GM12878 (cell line): ENCODE measurements around the gene LRRC8A. TPM values are rescaled to one million over a fixed set of nuclear protein-coding genes. Genes with fewer than 3 reads are reported as not detected.

ENCODE experiments used
- ATAC-seq: fragments of 200-7000 bp; cut with Tn5 transposase; 3 replicates; pipeline ENCODE4 v1.9.1; 2020; ENCODE audit warnings: mild to moderate bottlenecking, moderate library complexity
- BruUV-seq: library from RNA; stranded (reverse); fragments of 400-500 nt; replicated peaks from 2 replicates; lab custom pipeline; 2021; lab: Mats Ljungman, UMichigan
- CTCF ChIA-PET: fragments of 300-600 bp; sonication (Branson Sonifier 250); formaldehyde crosslinking; extraction: SDS; loops from one replicate; lab custom pipeline; 2021; ENCODE audit warnings: inconsistent platforms; lab: Yijun Ruan, JAX
- POLR2A ChIA-PET: fragments of 350-600 bp; formaldehyde crosslinking; extraction: SDS; loops from one replicate; lab custom pipeline; 2021; ENCODE audit warnings: inconsistent platforms; lab: Charles Lee
- RAD21 ChIA-PET: fragments of 300-600 bp; sonication (Branson Sonifier 250); formaldehyde crosslinking; loops from one replicate; lab custom pipeline; 2023; ENCODE audit warnings: antibody characterized with exemption; ENCODE audit not compliant: unreplicated experiment; lab: Charles Lee
- SMC1A ChIA-PET: fragments of 300-600 bp; sonication (Branson Sonifier 250); formaldehyde crosslinking; loops from one replicate; lab custom pipeline; 2023; ENCODE audit not compliant: unreplicated experiment, uncharacterized antibody; lab: Charles Lee
- DNase-seq: peaks from one replicate; pipeline ENCODE4 v3.0.0-alpha.2; 2011; ENCODE audit warnings: low read depth, low spot score
- FAIRE-seq: peaks from 3 replicates; lab custom pipeline; 2011; peaks lifted over from hg19 to GRCh38; lab: Jason Lieb, UNC
- H2AFZ ChIP-seq: 2 replicates; pipeline ENCODE4 v1.6.0; 2011; ENCODE audit warnings: low read depth, low read length, control low read depth; ENCODE audit not compliant: control insufficient read depth
- H3K27ac ChIP-seq: 2 replicates; pipeline ENCODE4 v1.5.1; 2011; ENCODE audit warnings: control low read depth; ENCODE audit not compliant: control insufficient read depth, insufficient read depth
- H3K27me3 ChIP-seq, 2 experiments: replicated peaks in 1 of 2; 2 replicates each; pipeline versions ENCODE4 v1.6.0 to v1.6.1; 2011; ENCODE audit warnings: low read length in 1 of 2; ENCODE audit not compliant: control insufficient read depth in 2 of 2, insufficient read depth in 2 of 2
- H3K36me3 ChIP-seq, 2 experiments: 2 replicates each; pipeline ENCODE4 v1.5.1; 2011; ENCODE audit warnings: low read length in 1 of 2; ENCODE audit not compliant: control insufficient read depth in 2 of 2, insufficient read depth in 2 of 2
- H3K4me1 ChIP-seq: 2 replicates; pipeline ENCODE4 v1.6.1; 2011; ENCODE audit warnings: mild to moderate bottlenecking, low read length, moderate library complexity, mixed read lengths; ENCODE audit not compliant: control insufficient read depth, insufficient read depth
- H3K4me2 ChIP-seq: 2 replicates; pipeline ENCODE4 v1.6.0; 2011; ENCODE audit warnings: control low read depth; ENCODE audit not compliant: control insufficient read depth, insufficient read depth
- H3K4me3 ChIP-seq: fragments of 200-600 bp; sonication (generic); 2 replicates; pipeline ENCODE4 v1.5.1; 2016
- H3K79me2 ChIP-seq: 2 replicates; pipeline ENCODE4 v1.6.0; 2011; ENCODE audit warnings: low read length; ENCODE audit not compliant: control insufficient read depth, insufficient read depth
- H3K9ac ChIP-seq: 2 replicates; pipeline ENCODE4 v1.8.0; 2011; ENCODE audit warnings: low read length, control low read depth, mixed read lengths; ENCODE audit not compliant: control insufficient read depth, insufficient read depth
- H3K9me3 ChIP-seq: replicated peaks from 3 replicates; pipeline ENCODE4 v1.5.1; 2011; ENCODE audit warnings: mild to moderate bottlenecking, low read length; ENCODE audit not compliant: control insufficient read depth, insufficient read depth
- H4K20me1 ChIP-seq: 2 replicates; pipeline ENCODE4 v1.6.0; 2011; ENCODE audit not compliant: control insufficient read depth, insufficient read depth
- CBX5 ChIP-seq: sonication (generic); IDR thresholded peaks from 2 replicates; pipeline ENCODE4 v1.6.1; 2016; ENCODE audit warnings: low read depth, moderate library complexity, mild to moderate bottlenecking, inconsistent platforms
- CREM ChIP-seq: IDR thresholded peaks from 2 replicates; pipeline ENCODE4 v1.6.1; 2014; ENCODE audit warnings: antibody characterized with exemption, low read depth
- EGR1 ChIP-seq, 2 experiments: IDR thresholded peaks; 1 replicate in 1 of 2; 2 replicates in 1 of 2; pipeline ENCODE4 v1.6.1; 2011 to 2012; ENCODE audit warnings: low read depth in 2 of 2, low read length in 2 of 2, borderline replicate concordance in 1 of 2, mild to moderate bottlenecking in 1 of 2, moderate library complexity in 1 of 2
- IKZF1 ChIP-seq: fragments of 450-650 bp; conservative IDR thresholded peaks from 2 replicates; pipeline ENCODE4 v1.6.1; 2017; ENCODE audit warnings: antibody characterized with exemption, mild to moderate bottlenecking
- KDM1A ChIP-seq: fragments of 200-600 bp; sonication (generic); IDR thresholded peaks from 2 replicates; pipeline ENCODE4 v1.6.1; 2016; ENCODE audit warnings: borderline replicate concordance
- MTA2 ChIP-seq: fragments of 450-650 bp; IDR thresholded peaks from 2 replicates; pipeline ENCODE4 v1.6.1; 2016; ENCODE audit warnings: low read depth, mild to moderate bottlenecking, moderate library complexity
- SMAD5 ChIP-seq: IDR thresholded peaks from 2 replicates; pipeline ENCODE4 v1.6.1; 2016; ENCODE audit warnings: antibody characterized with exemption, low read depth
- SP1 ChIP-seq: IDR thresholded peaks from one replicate; pipeline ENCODE4 v1.6.1; 2011; ENCODE audit warnings: low read depth, low read length
- TAF1 ChIP-seq: IDR thresholded peaks from 2 replicates; pipeline ENCODE4 v1.6.1; 2011; ENCODE audit warnings: mild to moderate bottlenecking, low read depth, low read length, borderline replicate concordance
- ZZZ3 ChIP-seq: IDR thresholded peaks from 2 replicates; pipeline ENCODE4 v1.6.1; 2011; ENCODE audit warnings: low read depth; ENCODE audit not compliant: control insufficient read depth, insufficient read length
- WGBS: methylation state at CpG from one replicate; pipeline ENCODE4 v1.1.6; 2016; ENCODE audit warnings: low lambda C conversion rate; ENCODE audit not compliant: insufficient replicate concordance, insufficient coverage; ENCODE audit errors: missing lambda C conversion rate; 5-methylcytosine and 5-hydroxymethylcytosine counted together
- in situ Hi-C: fragments of 300-500 bp; cut with MboI; formaldehyde crosslinking; loops from 9 replicates; pipeline ENCODE4 v1.14.3; 2018; ENCODE audit warnings: mixed read lengths
- intact Hi-C: fragments of 100-400 bp; cut with micrococcal nuclease; formaldehyde crosslinking; loops from one replicate; pipeline ENCODE4 v1.14.2; 2022; ENCODE audit not compliant: unreplicated experiment
- polyA plus RNA-seq, 11 experiments: library from polyadenylated mRNA; depleted of rRNA in 4 of 11; unstranded in 6 of 11; stranded (reverse) in 5 of 11; fragments of >200 nt; fragmentation: Nextera tagmentation in 4 of 11; fragmentation: Illumina TruSeq in 1 of 11; extraction: Ambion mirVana in 4 of 11; extraction: Trizol in 1 of 11; gene quantifications; 1 replicate in 1 of 11; 2 replicates in 10 of 11; pipeline versions ENCODE4 v1.2.1 to v1.2.3, GENCODE V29; 2011 to 2016; ENCODE audit warnings: inconsistent platforms in 2 of 11, missing spikeins in 2 of 11, low read depth in 1 of 11
- total RNA-seq, 4 experiments: library from RNA; depleted of rRNA in 3 of 4; stranded (reverse); fragments of >200 nt in 3 of 4; fragmentation: Illumina TruSeq in 1 of 4; extraction: Trizol in 1 of 4; gene quantifications; 2 replicates each; pipeline versions ENCODE4 v1.2.1 to v1.2.3, GENCODE V29; 2013 to 2021
- TF ChIP-seq, protein P1 (sequence below): fragments of 450-650 bp; IDR thresholded peaks from 2 replicates; pipeline ENCODE4 v1.6.1; 2016; ENCODE audit warnings: mild to moderate bottlenecking
- TF ChIP-seq, protein P2 (sequence below): IDR thresholded peaks from 2 replicates; pipeline ENCODE4 v1.6.1; 2011; ENCODE audit warnings: borderline replicate concordance, low read depth, mild to moderate bottlenecking, moderate library complexity, mixed read lengths, low read length; ENCODE audit not compliant: insufficient read depth; ENCODE audit errors: extremely low read length
- TF ChIP-seq, protein P3 (sequence below): IDR thresholded peaks from 2 replicates; pipeline ENCODE4 v1.6.1; 2011; ENCODE audit warnings: mild to moderate bottlenecking, low read depth, low read length, moderate library complexity; ENCODE audit not compliant: insufficient replicate concordance
- TF ChIP-seq, protein P4 (sequence below): fragments of 150-350 bp; IDR thresholded peaks from 2 replicates; pipeline ENCODE4 v1.6.1; 2014; ENCODE audit warnings: mild to moderate bottlenecking, low read depth, low read length
- TF ChIP-seq, protein P5 (sequence below): IDR thresholded peaks from 2 replicates; pipeline ENCODE4 v1.6.1; 2011; ENCODE audit warnings: borderline replicate concordance, low read depth, mild to moderate bottlenecking, moderate library complexity, low read length; ENCODE audit not compliant: insufficient read depth, poor library complexity, severe bottlenecking

Gene LRRC8A
- total and polyA plus RNA-seq, 10 of the 15 experiments (the other 5 are each of a cell fraction or from before 2014, with no cell fraction given): 1.6 to 15.9 (median 9.7) TPM

DNA sequence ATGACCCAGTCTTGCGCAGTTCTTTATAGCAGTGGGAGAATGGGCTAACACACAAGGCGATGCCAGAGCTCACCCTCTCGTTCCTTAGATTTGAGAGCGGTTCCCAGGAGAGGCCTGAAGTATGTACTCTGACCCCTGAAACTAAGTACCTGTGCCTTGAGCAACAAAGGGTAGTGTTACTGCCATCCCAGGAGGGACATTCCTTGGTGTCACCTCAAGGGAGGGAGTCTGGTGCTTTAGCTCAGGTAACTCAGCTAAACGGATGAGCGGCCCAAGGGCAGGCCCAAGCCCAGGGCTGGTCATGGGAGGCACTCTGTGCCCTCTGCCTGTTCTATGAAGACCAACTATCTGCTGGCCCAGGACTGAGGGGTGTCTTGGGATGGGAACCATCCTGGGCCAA lies 20.4 kb upstream of the LRRC8A start (continued):
- TF ChIP-seq KDM1A: no peak
- TF ChIP-seq, protein P1, sequence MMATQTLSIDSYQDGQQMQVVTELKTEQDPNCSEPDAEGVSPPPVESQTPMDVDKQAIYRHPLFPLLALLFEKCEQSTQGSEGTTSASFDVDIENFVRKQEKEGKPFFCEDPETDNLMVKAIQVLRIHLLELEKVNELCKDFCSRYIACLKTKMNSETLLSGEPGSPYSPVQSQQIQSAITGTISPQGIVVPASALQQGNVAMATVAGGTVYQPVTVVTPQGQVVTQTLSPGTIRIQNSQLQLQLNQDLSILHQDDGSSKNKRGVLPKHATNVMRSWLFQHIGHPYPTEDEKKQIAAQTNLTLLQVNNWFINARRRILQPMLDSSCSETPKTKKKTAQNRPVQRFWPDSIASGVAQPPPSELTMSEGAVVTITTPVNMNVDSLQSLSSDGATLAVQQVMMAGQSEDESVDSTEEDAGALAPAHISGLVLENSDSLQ: no peak

DNA sequence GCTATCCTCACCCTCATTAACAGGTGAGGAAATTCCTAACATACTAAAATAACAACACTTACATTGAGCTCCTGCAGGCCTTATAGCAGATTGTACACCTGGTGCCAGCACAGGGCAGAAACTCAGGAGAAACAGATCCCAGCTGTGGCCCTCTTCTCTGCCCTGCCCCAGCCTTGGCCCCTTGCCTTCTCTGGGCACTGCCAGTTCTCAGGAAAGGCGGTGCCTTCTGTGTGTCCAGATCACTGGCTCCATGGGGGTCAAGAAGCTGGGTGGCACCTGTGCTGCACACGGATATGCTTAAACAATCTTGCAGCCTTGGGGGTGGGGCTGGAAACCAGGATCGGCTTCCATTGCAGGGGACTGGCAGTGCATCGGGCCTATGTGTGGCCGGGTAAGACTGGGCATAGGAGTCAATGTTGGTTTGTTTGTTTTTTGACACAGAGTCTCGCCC lies 19.5 kb upstream of the LRRC8A start:
- POLR2A ChIA-PET: interaction anchor here (0.5 to 0.9 kb wide), 2 partner anchors 66 to 433 kb away, joined by 3 read pairs; no protein-coding TSS in a partner anchor
- Histone ChIP-seq H3K9me3 (no peaks in the 10 kb centered on the region), H3K4me3 (no peak overlapping the region), H3K36me3 (no peaks in the 10 kb centered on the region; a peak in 1 of 4 replicates), H3K4me1 (no peaks in the 10 kb centered on the region), H3K27me3 (no peaks in the 10 kb centered on the region), H3K9ac (no peak overlapping the region), H3K27ac (no peak overlapping the region), H3K79me2 (no peaks in the 10 kb centered on the region), H3K4me2 (no peak overlapping the region), H2AFZ (no peak overlapping the region), H4K20me1 (no peaks in the 10 kb centered on the region)
- no TSS peak for BruUV-seq
- DNase-seq (no peak), FAIRE-seq (no peak), ATAC-seq (no peak)
- RAD21 ChIA-PET: interaction anchor here (0.8 to 3.0 kb wide), 3 partner anchors 15 to 66 kb away, joined by 4 to 23 read pairs (median 10); no protein-coding TSS in a partner anchor
- SMC1A ChIA-PET: interaction anchor here (0.7 to 6.3 kb wide), 3 partner anchors 8 to 66 kb away, joined by 3 to 53 read pairs (median 3); no protein-coding TSS in a partner anchor
- in situ Hi-C loops (loop anchor here (5.0 kb wide), 1 partner anchor 65 kb away; no protein-coding TSS in a partner anchor), intact Hi-C loops (no loop called here)
- TF ChIP-seq CREM: no peak
- TF ChIP-seq, protein P2, sequence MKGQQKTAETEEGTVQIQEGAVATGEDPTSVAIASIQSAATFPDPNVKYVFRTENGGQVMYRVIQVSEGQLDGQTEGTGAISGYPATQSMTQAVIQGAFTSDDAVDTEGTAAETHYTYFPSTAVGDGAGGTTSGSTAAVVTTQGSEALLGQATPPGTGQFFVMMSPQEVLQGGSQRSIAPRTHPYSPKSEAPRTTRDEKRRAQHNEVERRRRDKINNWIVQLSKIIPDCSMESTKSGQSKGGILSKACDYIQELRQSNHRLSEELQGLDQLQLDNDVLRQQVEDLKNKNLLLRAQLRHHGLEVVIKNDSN: no peak
- TF ChIP-seq TAF1: no peak
- TF ChIP-seq EGR1 (IDR thresholded peaks at IDR 0.05; ENCODE audit: borderline replicate concordance in 1 of 2, low read depth in 2 of 2, low read length in 2 of 2): no peak
- TF ChIP-seq MTA2: no peak
- TF ChIP-seq, protein P3, sequence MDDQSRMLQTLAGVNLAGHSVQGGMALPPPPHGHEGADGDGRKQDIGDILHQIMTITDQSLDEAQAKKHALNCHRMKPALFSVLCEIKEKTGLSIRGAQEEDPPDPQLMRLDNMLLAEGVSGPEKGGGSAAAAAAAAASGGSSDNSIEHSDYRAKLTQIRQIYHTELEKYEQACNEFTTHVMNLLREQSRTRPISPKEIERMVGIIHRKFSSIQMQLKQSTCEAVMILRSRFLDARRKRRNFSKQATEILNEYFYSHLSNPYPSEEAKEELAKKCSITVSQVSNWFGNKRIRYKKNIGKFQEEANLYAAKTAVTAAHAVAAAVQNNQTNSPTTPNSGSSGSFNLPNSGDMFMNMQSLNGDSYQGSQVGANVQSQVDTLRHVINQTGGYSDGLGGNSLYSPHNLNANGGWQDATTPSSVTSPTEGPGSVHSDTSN: no peak
- no peak for TF ChIP-seq IKZF1
- TF ChIP-seq ZZZ3: no peak
- TF ChIP-seq CBX5: no peak
- no peak for TF ChIP-seq SMAD5
- TF ChIP-seq KDM1A: no peak
- TF ChIP-seq, protein P4, sequence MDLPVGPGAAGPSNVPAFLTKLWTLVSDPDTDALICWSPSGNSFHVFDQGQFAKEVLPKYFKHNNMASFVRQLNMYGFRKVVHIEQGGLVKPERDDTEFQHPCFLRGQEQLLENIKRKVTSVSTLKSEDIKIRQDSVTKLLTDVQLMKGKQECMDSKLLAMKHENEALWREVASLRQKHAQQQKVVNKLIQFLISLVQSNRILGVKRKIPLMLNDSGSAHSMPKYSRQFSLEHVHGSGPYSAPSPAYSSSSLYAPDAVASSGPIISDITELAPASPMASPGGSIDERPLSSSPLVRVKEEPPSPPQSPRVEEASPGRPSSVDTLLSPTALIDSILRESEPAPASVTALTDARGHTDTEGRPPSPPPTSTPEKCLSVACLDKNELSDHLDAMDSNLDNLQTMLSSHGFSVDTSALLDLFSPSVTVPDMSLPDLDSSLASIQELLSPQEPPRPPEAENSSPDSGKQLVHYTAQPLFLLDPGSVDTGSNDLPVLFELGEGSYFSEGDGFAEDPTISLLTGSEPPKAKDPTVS: no peak
- no peak for TF ChIP-seq SP1
- TF ChIP-seq, protein P5, sequence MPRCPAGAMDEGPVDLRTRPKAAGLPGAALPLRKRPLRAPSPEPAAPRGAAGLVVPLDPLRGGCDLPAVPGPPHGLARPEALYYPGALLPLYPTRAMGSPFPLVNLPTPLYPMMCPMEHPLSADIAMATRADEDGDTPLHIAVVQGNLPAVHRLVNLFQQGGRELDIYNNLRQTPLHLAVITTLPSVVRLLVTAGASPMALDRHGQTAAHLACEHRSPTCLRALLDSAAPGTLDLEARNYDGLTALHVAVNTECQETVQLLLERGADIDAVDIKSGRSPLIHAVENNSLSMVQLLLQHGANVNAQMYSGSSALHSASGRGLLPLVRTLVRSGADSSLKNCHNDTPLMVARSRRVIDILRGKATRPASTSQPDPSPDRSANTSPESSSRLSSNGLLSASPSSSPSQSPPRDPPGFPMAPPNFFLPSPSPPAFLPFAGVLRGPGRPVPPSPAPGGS: no peak
- CTCF ChIA-PET: interaction anchor here (1.1 to 13.1 kb wide), 7 partner anchors 15 to 160 kb away, joined by 4 to 158 read pairs (median 7); partner anchors contain the start of genes ENDOG and PKN3
- WGBS: 98% methylated on average over 6 of the region's 6 CpGs
